GM23338 (cell line): ENCODE results near the gene AKT1S1. TPM values are rescaled to one million over a fixed set of nuclear protein-coding genes. Genes with fewer than 3 reads are reported as not detected.

Experiments
- ATAC-seq: fragments of 200-7000 bp; cut with Tn5 transposase; 3 replicates; pipeline ENCODE4 v1.9.1; 2020
- DNase-seq: peaks from one replicate; pipeline ENCODE4 v3.0.0-alpha.2; 2015; ENCODE audit warnings: low spot score
- H2AFZ ChIP-seq: fragments of 200-600 bp; sonication (generic); 2 replicates; pipeline ENCODE4 v1.8.0; 2016; ENCODE audit warnings: antibody characterized with exemption, mild to moderate bottlenecking, moderate library complexity
- H3F3A ChIP-seq: fragments of 200-600 bp; sonication (generic); replicated peaks from 2 replicates; pipeline ENCODE4 v1.8.0; 2017; ENCODE audit warnings: antibody characterized with exemption, mixed run types, low read depth
- H3K27ac ChIP-seq: fragments of 200-600 bp; sonication (generic); 2 replicates; pipeline ENCODE4 v1.6.1; 2016; ENCODE audit warnings: low read depth
- H3K27me3 ChIP-seq: fragments of 200-600 bp; sonication (generic); 2 replicates; pipeline ENCODE4 v1.8.0; 2016; ENCODE audit warnings: mild to moderate bottlenecking, mixed run types, moderate library complexity; ENCODE audit not compliant: insufficient read depth
- H3K36me3 ChIP-seq: fragments of 200-600 bp; sonication (generic); 2 replicates; pipeline ENCODE4 v1.8.0; 2016; ENCODE audit warnings: mild to moderate bottlenecking; ENCODE audit not compliant: insufficient read depth
- H3K4me1 ChIP-seq: fragments of 200-600 bp; sonication (generic); 2 replicates; pipeline ENCODE4 v1.8.0; 2016; ENCODE audit warnings: mild to moderate bottlenecking, moderate library complexity; ENCODE audit not compliant: insufficient read depth
- H3K4me2 ChIP-seq: fragments of 200-600 bp; sonication (generic); 2 replicates; pipeline ENCODE4 v1.7.1; 2017; ENCODE audit warnings: mixed run types
- H3K4me3 ChIP-seq: fragments of 200-600 bp; sonication (generic); 2 replicates; pipeline ENCODE4 v1.6.1; 2016; ENCODE audit warnings: mixed run types
- H3K79me2 ChIP-seq: fragments of 200-600 bp; sonication (generic); replicated peaks from 2 replicates; pipeline ENCODE4 v1.8.0; 2017; ENCODE audit warnings: mild to moderate bottlenecking; ENCODE audit not compliant: insufficient read depth
- H3K9me2 ChIP-seq: fragments of 200-600 bp; sonication (generic); 2 replicates; pipeline ENCODE4 v1.8.0; 2017; ENCODE audit not compliant: insufficient read depth
- H4K20me1 ChIP-seq: fragments of 200-600 bp; sonication (generic); replicated peaks from 2 replicates; pipeline ENCODE4 v1.8.0; 2017; ENCODE audit warnings: mild to moderate bottlenecking; ENCODE audit not compliant: insufficient read depth
- H3K27ac Mint-ChIP-seq: 2 replicates; pipeline ENCODE4 v1.8.0; 2020; ENCODE audit warnings: inconsistent platforms, mild to moderate bottlenecking, moderate library complexity, mixed read lengths
- H3K27me3 Mint-ChIP-seq: 3 replicates; pipeline ENCODE4 v1.8.0; 2022; ENCODE audit warnings: low read depth, mild to moderate bottlenecking, moderate library complexity, mixed read lengths, inconsistent platforms; ENCODE audit not compliant: insufficient read depth, poor library complexity
- H3K36me3 Mint-ChIP-seq: 3 replicates; pipeline ENCODE4 v1.8.0; 2021; ENCODE audit warnings: low read depth, mild to moderate bottlenecking, inconsistent platforms, moderate library complexity, mixed read lengths
- H3K4me1 Mint-ChIP-seq: 3 replicates; pipeline ENCODE4 v1.8.0; 2020; ENCODE audit warnings: mild to moderate bottlenecking, inconsistent platforms, mixed read lengths
- H3K4me3 Mint-ChIP-seq: 3 replicates; pipeline ENCODE4 v1.8.0; 2021; ENCODE audit warnings: moderate library complexity, mild to moderate bottlenecking, inconsistent platforms, mixed read lengths
- H3K9me3 Mint-ChIP-seq: 3 replicates; pipeline ENCODE4 v1.8.0; 2020; ENCODE audit warnings: moderate library complexity, mild to moderate bottlenecking, inconsistent platforms, mixed read lengths
- CREB1 ChIP-seq: fragments of 250-450 bp; sonication (Bioruptor Pico); IDR thresholded peaks from 2 replicates; pipeline ENCODE4 v1.5.0; 2020; ENCODE audit warnings: low read depth, mild to moderate bottlenecking, moderate library complexity
- EZH2 ChIP-seq: fragments of 200-600 bp; sonication (generic); IDR thresholded peaks from one replicate; pipeline ENCODE4 v1.8.0; 2017; ENCODE audit warnings: antibody characterized with exemption, mild to moderate bottlenecking, low read depth; ENCODE audit not compliant: unreplicated experiment
- EZH2phosphoT487 ChIP-seq: fragments of 200-600 bp; sonication (generic); IDR thresholded peaks from one replicate; pipeline ENCODE4 v1.8.1; 2018; ENCODE audit warnings: antibody characterized with exemption; ENCODE audit not compliant: unreplicated experiment
- JUNB ChIP-seq: IDR thresholded peaks from one replicate; pipeline ENCODE4 v1.6.1; 2016; ENCODE audit warnings: antibody characterized with exemption; ENCODE audit not compliant: unreplicated experiment
- NANOG ChIP-seq: IDR thresholded peaks from 2 replicates; pipeline ENCODE4 v1.6.1; 2016; ENCODE audit warnings: antibody characterized with exemption, borderline replicate concordance
- POLR2AphosphoS5 ChIP-seq: IDR thresholded peaks from 2 replicates; pipeline ENCODE4 v1.6.1; 2016; ENCODE audit warnings: antibody characterized with exemption, low read depth
- REST ChIP-seq: IDR thresholded peaks from one replicate; pipeline ENCODE4 v1.6.1; 2018; ENCODE audit warnings: antibody characterized with exemption; ENCODE audit not compliant: unreplicated experiment
- STAT1 ChIP-seq: IDR thresholded peaks from one replicate; pipeline ENCODE4 v1.6.1; 2016; ENCODE audit warnings: antibody characterized with exemption; ENCODE audit not compliant: unreplicated experiment
- ZNF114 ChIP-seq: fragments of 250-450 bp; sonication (Bioruptor Pico); IDR thresholded peaks from 2 replicates; pipeline ENCODE4 v1.5.0; 2020; ENCODE audit warnings: mild to moderate bottlenecking, moderate library complexity
- ZNF331 ChIP-seq: fragments of 250-450 bp; sonication (Bioruptor Pico); IDR thresholded peaks from 2 replicates; pipeline ENCODE4 v1.5.0; 2020; ENCODE audit warnings: low read depth, mild to moderate bottlenecking, moderate library complexity
- polyA plus RNA-seq: library from polyadenylated mRNA; unstranded; fragments of >200 nt; fragmentation: Nextera tagmentation; extraction: Ambion mirVana; gene quantifications from 2 replicates; pipeline ENCODE4 v1.2.1, GENCODE V29; 2016
- total RNA-seq: library from RNA; depleted of rRNA; stranded (reverse); fragments of >200 nt; shearing (Covaris generic); gene quantifications from 2 replicates; pipeline ENCODE4 v1.2.3, GENCODE V29; 2014
- TF ChIP-seq, protein P1 (sequence below), 2 experiments: fragments of 200-600 bp in 1 of 2; sonication (generic) in 1 of 2; conservative IDR thresholded peaks; 2 replicates each; pipeline versions ENCODE4 v1.5.1 to v1.6.1; 2016 to 2017; ENCODE audit warnings: antibody characterized with exemption in 2 of 2, low read depth in 2 of 2, mild to moderate bottlenecking in 2 of 2, moderate library complexity in 1 of 2
- TF ChIP-seq, protein P2 (sequence below): fragments of 250-450 bp; sonication (Bioruptor Pico); IDR thresholded peaks from 2 replicates; pipeline ENCODE4 v1.5.0; 2020; ENCODE audit warnings: mild to moderate bottlenecking, moderate library complexity
- TF ChIP-seq, protein P3 (sequence below): IDR thresholded peaks from 2 replicates; pipeline ENCODE4 v1.6.1; 2016; ENCODE audit warnings: antibody characterized with exemption

AKT1S1 gene
- total and polyA plus RNA-seq, 2 experiments from 2014 or later: 21.5 to 28.6 TPM

GRCh38 chr19:49850221-49850486 is 27.0 kb downstream of the AKT1S1 start:
- Mint-ChIP-seq H3K27me3 (peaks cover 19% of the 10 kb centered on the region), H3K4me3 (peak overlapping the region; percentile 78), H3K27ac (no peak overlapping the region), H3K4me1 (peaks cover 24% of the 10 kb centered on the region), H3K36me3 (peaks cover 37% of the 10 kb centered on the region), H3K9me3 (peaks cover 10% of the 10 kb centered on the region; the same call in 2 of the 3 replicates)
- peak overlapping the region; percentile 94 for H3K4me2 ChIP-seq
- peaks cover 37% of the 10 kb centered on the region for H3K79me2 ChIP-seq
- H3K9me2 ChIP-seq: 0 out of 2 replicates have a peak, but pooled peaks cover 3% of the 10 kb centered on the region
- peaks cover 22% of the 10 kb centered on the region for H3F3A ChIP-seq
- H2AFZ ChIP-seq: peak overlapping the region; percentile 11; the same call in 1 of the 2 replicates
- peak overlapping the region; percentile 88 for H3K4me3 ChIP-seq
- TF ChIP-seq REST (no peak), EZH2phosphoT487 (no peak), STAT1 (no peak), JUNB (no peak), NANOG (no peak), ZNF331 (CRISPR knock-in tag) (no peak), CREB1 (CRISPR knock-in tag) (no peak), EZH2 (no peak), POLR2AphosphoS5 (no peak), ZNF114 (no peak)
- TF ChIP-seq, protein P1, sequence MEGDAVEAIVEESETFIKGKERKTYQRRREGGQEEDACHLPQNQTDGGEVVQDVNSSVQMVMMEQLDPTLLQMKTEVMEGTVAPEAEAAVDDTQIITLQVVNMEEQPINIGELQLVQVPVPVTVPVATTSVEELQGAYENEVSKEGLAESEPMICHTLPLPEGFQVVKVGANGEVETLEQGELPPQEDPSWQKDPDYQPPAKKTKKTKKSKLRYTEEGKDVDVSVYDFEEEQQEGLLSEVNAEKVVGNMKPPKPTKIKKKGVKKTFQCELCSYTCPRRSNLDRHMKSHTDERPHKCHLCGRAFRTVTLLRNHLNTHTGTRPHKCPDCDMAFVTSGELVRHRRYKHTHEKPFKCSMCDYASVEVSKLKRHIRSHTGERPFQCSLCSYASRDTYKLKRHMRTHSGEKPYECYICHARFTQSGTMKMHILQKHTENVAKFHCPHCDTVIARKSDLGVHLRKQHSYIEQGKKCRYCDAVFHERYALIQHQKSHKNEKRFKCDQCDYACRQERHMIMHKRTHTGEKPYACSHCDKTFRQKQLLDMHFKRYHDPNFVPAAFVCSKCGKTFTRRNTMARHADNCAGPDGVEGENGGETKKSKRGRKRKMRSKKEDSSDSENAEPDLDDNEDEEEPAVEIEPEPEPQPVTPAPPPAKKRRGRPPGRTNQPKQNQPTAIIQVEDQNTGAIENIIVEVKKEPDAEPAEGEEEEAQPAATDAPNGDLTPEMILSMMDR (conservative IDR thresholded peaks at IDR 0.05; ENCODE audit: low read depth in 2 of 2): no peak
- TF ChIP-seq, protein P2, sequence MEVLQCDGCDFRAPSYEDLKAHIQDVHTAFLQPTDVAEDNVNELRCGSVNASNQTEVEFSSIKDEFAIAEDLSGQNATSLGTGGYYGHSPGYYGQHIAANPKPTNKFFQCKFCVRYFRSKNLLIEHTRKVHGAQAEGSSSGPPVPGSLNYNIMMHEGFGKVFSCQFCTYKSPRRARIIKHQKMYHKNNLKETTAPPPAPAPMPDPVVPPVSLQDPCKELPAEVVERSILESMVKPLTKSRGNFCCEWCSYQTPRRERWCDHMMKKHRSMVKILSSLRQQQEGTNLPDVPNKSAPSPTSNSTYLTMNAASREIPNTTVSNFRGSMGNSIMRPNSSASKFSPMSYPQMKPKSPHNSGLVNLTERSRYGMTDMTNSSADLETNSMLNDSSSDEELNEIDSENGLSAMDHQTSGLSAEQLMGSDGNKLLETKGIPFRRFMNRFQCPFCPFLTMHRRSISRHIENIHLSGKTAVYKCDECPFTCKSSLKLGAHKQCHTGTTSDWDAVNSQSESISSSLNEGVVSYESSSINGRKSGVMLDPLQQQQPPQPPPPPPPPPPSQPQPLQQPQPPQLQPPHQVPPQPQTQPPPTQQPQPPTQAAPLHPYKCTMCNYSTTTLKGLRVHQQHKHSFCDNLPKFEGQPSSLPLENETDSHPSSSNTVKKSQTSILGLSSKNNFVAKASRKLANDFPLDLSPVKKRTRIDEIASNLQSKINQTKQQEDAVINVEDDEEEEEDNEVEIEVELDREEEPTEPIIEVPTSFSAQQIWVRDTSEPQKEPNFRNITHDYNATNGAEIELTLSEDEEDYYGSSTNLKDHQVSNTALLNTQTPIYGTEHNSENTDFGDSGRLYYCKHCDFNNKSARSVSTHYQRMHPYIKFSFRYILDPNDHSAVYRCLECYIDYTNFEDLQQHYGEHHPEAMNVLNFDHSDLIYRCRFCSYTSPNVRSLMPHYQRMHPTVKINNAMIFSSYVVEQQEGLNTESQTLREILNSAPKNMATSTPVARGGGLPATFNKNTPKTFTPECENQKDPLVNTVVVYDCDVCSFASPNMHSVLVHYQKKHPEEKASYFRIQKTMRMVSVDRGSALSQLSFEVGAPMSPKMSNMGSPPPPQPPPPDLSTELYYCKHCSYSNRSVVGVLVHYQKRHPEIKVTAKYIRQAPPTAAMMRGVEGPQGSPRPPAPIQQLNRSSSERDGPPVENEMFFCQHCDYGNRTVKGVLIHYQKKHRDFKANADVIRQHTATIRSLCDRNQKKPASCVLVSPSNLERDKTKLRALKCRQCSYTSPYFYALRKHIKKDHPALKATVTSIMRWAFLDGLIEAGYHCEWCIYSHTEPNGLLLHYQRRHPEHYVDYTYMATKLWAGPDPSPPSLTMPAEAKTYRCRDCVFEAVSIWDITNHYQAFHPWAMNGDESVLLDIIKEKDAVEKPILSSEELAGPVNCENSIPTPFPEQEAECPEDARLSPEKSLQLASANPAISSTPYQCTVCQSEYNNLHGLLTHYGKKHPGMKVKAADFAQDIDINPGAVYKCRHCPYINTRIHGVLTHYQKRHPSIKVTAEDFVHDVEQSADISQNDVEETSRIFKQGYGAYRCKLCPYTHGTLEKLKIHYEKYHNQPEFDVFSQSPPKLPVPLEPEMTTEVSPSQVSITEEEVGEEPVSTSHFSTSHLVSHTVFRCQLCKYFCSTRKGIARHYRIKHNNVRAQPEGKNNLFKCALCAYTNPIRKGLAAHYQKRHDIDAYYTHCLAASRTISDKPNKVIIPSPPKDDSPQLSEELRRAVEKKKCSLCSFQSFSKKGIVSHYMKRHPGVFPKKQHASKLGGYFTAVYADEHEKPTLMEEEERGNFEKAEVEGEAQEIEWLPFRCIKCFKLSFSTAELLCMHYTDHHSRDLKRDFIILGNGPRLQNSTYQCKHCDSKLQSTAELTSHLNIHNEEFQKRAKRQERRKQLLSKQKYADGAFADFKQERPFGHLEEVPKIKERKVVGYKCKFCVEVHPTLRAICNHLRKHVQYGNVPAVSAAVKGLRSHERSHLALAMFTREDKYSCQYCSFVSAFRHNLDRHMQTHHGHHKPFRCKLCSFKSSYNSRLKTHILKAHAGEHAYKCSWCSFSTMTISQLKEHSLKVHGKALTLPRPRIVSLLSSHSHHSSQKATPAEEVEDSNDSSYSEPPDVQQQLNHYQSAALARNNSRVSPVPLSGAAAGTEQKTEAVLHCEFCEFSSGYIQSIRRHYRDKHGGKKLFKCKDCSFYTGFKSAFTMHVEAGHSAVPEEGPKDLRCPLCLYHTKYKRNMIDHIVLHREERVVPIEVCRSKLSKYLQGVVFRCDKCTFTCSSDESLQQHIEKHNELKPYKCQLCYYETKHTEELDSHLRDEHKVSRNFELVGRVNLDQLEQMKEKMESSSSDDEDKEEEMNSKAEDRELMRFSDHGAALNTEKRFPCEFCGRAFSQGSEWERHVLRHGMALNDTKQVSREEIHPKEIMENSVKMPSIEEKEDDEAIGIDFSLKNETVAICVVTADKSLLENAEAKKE (CRISPR knock-in tag): no peak
- TF ChIP-seq, protein P3, sequence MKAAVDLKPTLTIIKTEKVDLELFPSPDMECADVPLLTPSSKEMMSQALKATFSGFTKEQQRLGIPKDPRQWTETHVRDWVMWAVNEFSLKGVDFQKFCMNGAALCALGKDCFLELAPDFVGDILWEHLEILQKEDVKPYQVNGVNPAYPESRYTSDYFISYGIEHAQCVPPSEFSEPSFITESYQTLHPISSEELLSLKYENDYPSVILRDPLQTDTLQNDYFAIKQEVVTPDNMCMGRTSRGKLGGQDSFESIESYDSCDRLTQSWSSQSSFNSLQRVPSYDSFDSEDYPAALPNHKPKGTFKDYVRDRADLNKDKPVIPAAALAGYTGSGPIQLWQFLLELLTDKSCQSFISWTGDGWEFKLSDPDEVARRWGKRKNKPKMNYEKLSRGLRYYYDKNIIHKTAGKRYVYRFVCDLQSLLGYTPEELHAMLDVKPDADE: no peak
- H3K27me3 ChIP-seq: no peaks in the 10 kb centered on the region
- ATAC-seq (peak; percentile 2; the same call in 2 of the 3 replicates), DNase-seq (no peak)
- H3K4me1 ChIP-seq: peaks cover 21% of the 10 kb centered on the region
- H3K27ac ChIP-seq: 0 out of 2 replicates have a peak overlapping the region, but pooled peaks have one; percentile 24
- H4K20me1 ChIP-seq: peaks cover 31% of the 10 kb centered on the region
- H3K36me3 ChIP-seq: no peaks in the 10 kb centered on the region; the same call in 1 of the 2 replicates
